Gastroesophageal sphincter (tissue), 4 donors: ENCODE results near the gene ARHGAP12. TPM values are rescaled to one million over a fixed set of nuclear protein-coding genes. Genes with fewer than 3 reads are reported as not detected.

Experiments
- ATAC-seq: fragments of 150-250 bp; one replicate; pipeline ENCODE4 v1.9.1; 2016; ENCODE audit warnings: mild to moderate bottlenecking, moderate library complexity
- H3K27ac ChIP-seq, 4 donors: fragments of 200-600 bp; sonication (generic) in 3 of 4; 1 replicate in 3 of 4; 2 replicates in 1 of 4; pipeline ENCODE4 v1.5.1; 2016 to 2019
- H3K27me3 ChIP-seq: fragments of 200-600 bp; sonication (generic); one replicate; pipeline ENCODE4 v1.5.1; 2019
- H3K36me3 ChIP-seq, 2 donors: fragments of 200-600 bp; sonication (generic); one replicate each; pipeline ENCODE4 v1.5.1; 2019; ENCODE audit warnings: control low read depth in 1 of 2
- H3K4me1 ChIP-seq, 3 donors: fragments of 200-600 bp; sonication (generic); 1 replicate in 2 of 3; 2 replicates in 1 of 3; pipeline ENCODE4 v1.5.1; 2016 to 2019; ENCODE audit warnings: control low read depth in 2 of 3
- H3K4me3 ChIP-seq, 2 donors: fragments of 200-600 bp; sonication (generic); one replicate each; pipeline ENCODE4 v1.5.1; 2019; ENCODE audit warnings: mild to moderate bottlenecking in 1 of 2, moderate library complexity in 1 of 2
- H3K9me3 ChIP-seq, 3 donors: fragments of 200-600 bp; sonication (generic); one replicate each; pipeline ENCODE4 v1.5.1; 2017 to 2019; ENCODE audit warnings: control low read depth in 2 of 3
- EP300 ChIP-seq: sonication (generic); formaldehyde crosslinking; IDR thresholded peaks from one replicate; pipeline ENCODE4 v1.6.1; 2017; ENCODE audit warnings: antibody characterized with exemption, mild to moderate bottlenecking
- POLR2A ChIP-seq, 2 donors: fragments of 450-650 bp; IDR thresholded peaks; one replicate each; pipeline ENCODE4 v1.6.1; 2017; ENCODE audit warnings: antibody characterized with exemption in 2 of 2, mild to moderate bottlenecking in 2 of 2, moderate library complexity in 1 of 2
- POLR2AphosphoS5 ChIP-seq: sonication (generic); formaldehyde crosslinking; IDR thresholded peaks from one replicate; pipeline ENCODE4 v1.6.1; 2017; ENCODE audit warnings: antibody characterized with exemption
- WGBS, 2 donors: methylation state at CpG; one replicate each; pipeline ENCODE4 v1.1.5; 2018; ENCODE audit warnings: low coverage in 1 of 2; 5-methylcytosine and 5-hydroxymethylcytosine counted together
- total RNA-seq, 4 donors: library from RNA; depleted of rRNA; stranded (reverse); fragments of >200 nt; gene quantifications; one replicate each; pipeline ENCODE4 v1.1.0, GENCODE V29; 2016
- TF ChIP-seq, protein P1 (sequence below), 4 experiments: fragments of 200-600 bp in 2 of 4; fragments of 450-650 bp in 2 of 4; sonication (generic) in 1 of 4; IDR thresholded peaks; one replicate each; pipeline ENCODE4 v1.5.1; 2017 to 2019; ENCODE audit warnings: antibody characterized with exemption in 4 of 4, mild to moderate bottlenecking in 2 of 4, moderate library complexity in 2 of 4

The ARHGAP12 gene
- total RNA-seq, 4 donors from 2014 or later, result 28.0 to 43.1 (median 41.1) TPM

DNA sequence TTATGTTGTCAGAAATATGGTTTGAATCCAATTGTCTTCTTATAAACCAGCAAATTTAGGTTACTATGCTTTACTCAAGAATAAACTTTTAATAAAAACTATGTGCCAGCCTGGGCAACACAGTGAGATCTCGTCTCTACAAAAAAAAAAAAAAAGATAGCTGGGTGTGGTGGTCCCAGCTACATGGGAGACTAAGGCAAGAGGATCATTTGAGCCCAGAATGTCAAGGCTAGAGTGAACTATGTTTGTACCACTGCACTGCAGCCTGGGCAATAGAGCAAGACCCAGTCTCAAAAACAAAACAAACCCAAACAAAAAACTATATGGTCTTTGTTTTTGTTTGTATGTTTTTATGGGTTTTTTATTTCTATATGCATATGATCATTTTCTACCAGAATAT, 7.5 kb upstream of the ARHGAP12 start:
- H3K36me3 ChIP-seq, result no peaks in the 10 kb centered on the region
- H3K4me1 ChIP-seq, result peaks cover 0 to 3% (median 1%) of the 10 kb centered on the region in 3 donors
- no peak for ATAC-seq
- H3K4me3 ChIP-seq, result no peak overlapping the region
- no peak overlapping the region for H3K27ac ChIP-seq
- 91 to 100% methylated on average over 1 of the region's 1 CpG for WGBS, 2 donors
- no peak for TF ChIP-seq POLR2AphosphoS5
- H3K27me3 ChIP-seq, result no peaks in the 10 kb centered on the region
- H3K9me3 ChIP-seq, result no peaks in the 10 kb centered on the region

DNA sequence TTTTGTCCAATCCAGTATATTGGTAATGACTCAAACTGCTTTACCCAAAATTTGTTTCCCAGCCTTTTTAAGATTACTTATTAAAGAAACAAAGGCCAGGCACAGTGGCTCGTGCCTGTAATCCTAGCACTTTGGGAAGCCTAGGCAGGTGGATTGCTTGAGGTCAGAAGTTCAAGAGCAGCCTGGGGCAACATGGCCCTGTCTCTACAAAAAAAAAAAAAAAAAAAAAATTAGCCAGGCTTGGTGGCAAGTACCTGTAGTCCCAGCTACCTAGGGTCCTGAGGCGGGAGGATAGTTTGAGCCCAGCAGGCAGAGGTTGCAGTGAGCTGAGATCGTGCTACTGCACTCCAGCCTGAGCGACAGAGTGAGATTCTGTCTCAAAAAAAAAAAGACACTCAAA, 7.0 kb upstream of the ARHGAP12 start:
- ATAC-seq, result no peak
- WGBS, 2 donors, result 92% methylated on average over 4 of the region's 4 CpGs; no CpG with 5 or more reads in 1 of the 2 donors
- Histone ChIP-seq H3K9me3 (no peaks in the 10 kb centered on the region), H3K27me3 (no peaks in the 10 kb centered on the region), H3K4me3 (no peak overlapping the region), H3K4me1 (peaks cover 0 to 7% (median 0%) of the 10 kb centered on the region in 3 donors), H3K36me3 (no peaks in the 10 kb centered on the region), H3K27ac (no peak overlapping the region)
- TF ChIP-seq, protein P1, sequence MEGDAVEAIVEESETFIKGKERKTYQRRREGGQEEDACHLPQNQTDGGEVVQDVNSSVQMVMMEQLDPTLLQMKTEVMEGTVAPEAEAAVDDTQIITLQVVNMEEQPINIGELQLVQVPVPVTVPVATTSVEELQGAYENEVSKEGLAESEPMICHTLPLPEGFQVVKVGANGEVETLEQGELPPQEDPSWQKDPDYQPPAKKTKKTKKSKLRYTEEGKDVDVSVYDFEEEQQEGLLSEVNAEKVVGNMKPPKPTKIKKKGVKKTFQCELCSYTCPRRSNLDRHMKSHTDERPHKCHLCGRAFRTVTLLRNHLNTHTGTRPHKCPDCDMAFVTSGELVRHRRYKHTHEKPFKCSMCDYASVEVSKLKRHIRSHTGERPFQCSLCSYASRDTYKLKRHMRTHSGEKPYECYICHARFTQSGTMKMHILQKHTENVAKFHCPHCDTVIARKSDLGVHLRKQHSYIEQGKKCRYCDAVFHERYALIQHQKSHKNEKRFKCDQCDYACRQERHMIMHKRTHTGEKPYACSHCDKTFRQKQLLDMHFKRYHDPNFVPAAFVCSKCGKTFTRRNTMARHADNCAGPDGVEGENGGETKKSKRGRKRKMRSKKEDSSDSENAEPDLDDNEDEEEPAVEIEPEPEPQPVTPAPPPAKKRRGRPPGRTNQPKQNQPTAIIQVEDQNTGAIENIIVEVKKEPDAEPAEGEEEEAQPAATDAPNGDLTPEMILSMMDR (IDR thresholded peaks at IDR 0.05), result no peak
- TF ChIP-seq POLR2A (IDR thresholded peaks at IDR 0.05) (no peak), POLR2AphosphoS5 (no peak), EP300 (no peak)

DNA sequence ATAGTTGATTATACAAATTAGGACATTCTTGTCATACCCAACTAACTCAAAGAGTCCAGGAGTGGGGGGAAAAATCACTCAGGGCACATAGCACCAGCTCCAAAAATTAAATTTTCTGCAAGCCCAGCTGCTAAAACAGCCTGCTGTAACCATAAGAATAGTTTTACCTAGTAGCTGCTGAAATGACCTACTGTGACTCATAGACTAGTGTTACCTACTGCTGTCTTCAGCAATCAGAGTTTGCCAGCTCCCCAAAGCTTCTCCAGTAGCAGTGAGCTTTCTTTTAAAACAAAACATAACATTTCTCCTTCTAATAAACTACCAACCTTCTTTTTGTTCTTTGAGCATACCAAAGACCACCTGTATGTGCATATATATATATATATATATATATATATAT, 4.2 kb upstream of the ARHGAP12 start:
- Histone ChIP-seq H3K4me1 (peaks cover 0 to 20% (median 0%) of the 10 kb centered on the region in 3 donors), H3K9me3 (no peaks in the 10 kb centered on the region), H3K27me3 (no peaks in the 10 kb centered on the region), H3K27ac (no peak overlapping the region), H3K4me3 (no peak overlapping the region), H3K36me3 (no peaks in the 10 kb centered on the region)
- ATAC-seq, result no peak
- TF ChIP-seq EP300 (no peak), POLR2A (IDR thresholded peaks at IDR 0.05) (no peak), POLR2AphosphoS5 (no peak)
- TF ChIP-seq, protein P1 (IDR thresholded peaks at IDR 0.05), result no peak

DNA sequence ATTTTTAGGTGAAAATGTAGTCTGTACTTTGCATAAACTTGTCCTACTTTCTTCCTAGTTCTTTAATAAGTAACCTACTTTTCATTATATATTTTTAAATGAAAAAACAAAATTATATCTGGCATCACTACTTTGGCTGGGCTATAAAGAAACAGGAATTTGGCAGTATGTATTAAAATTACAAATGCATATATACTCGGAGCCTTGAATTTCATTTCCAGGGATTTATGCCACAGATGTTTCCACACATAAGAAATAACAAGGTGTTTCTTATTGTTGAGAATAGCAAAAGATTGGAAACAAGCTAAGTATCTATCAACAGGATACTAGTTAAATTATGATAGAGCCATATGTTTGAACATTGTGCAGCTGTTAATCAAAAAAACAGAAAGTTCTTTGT, 2.2 kb upstream of the ARHGAP12 start:
- no peak for TF ChIP-seq POLR2AphosphoS5
- TF ChIP-seq, protein P1 (IDR thresholded peaks at IDR 0.05), result no peak
- no peak for TF ChIP-seq EP300
- Histone ChIP-seq H3K4me3 (no peak overlapping the region), H3K27ac (peak overlapping the region in 3 of 4 donors; percentile 96), H3K36me3 (no peaks in the 10 kb centered on the region), H3K9me3 (no peaks in the 10 kb centered on the region), H3K27me3 (no peaks in the 10 kb centered on the region), H3K4me1 (peaks cover 0 to 35% (median 4%) of the 10 kb centered on the region in 3 donors)
- 64 to 78% methylated on average over 1 of the region's 1 CpG for WGBS, 2 donors
- ATAC-seq, result no peak

DNA sequence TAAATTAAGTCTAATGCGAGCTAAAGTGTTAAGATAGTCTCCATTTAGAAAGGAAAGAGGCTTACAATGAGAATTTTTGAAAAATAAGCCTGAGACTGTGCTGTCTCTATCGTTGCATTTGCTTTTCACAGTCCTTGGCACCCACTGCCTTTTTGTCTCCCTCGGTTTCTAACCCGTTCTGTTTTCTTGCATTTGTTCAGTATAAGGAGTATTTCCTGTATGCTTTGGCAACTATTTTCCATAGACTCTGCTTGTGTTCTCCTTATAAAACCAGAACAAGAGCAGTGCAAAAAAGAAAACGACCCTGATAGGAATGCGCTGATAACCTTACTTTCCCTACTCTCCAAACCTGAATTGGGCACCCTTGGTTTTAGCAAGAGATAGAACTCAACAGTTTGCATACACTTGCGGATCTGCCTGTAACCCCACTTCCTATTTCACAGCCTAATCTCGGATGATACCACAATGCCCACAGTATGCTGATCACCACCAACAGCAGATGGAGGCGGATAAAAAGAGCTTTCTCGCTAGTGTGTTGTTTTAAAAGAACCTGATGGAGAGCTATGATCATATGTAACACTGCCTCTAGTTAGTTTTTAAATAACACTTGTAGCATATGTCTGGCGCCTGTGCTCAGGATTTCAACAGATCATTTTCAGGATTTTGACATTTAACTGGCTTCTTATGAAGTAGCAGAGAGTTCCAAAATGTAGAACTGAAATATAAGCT, 1.6 kb upstream of the ARHGAP12 start:
- peak overlapping the region; percentile 69 to 70 for H3K4me3 ChIP-seq
- peaks cover 0 to 42% (median 4%) of the 10 kb centered on the region in 3 donors for H3K4me1 ChIP-seq
- no peaks in the 10 kb centered on the region for H3K36me3 ChIP-seq
- no peaks in the 10 kb centered on the region for H3K27me3 ChIP-seq
- no peak for TF ChIP-seq POLR2AphosphoS5
- no peak for TF ChIP-seq POLR2A (IDR thresholded peaks at IDR 0.05)
- TF ChIP-seq, protein P1 (IDR thresholded peaks at IDR 0.05), result no peak
- no peak for TF ChIP-seq EP300
- no peaks in the 10 kb centered on the region for H3K9me3 ChIP-seq
- ATAC-seq, result no peak
- 24 to 26% methylated on average over 10 of the region's 11 CpGs for WGBS, 2 donors
- H3K27ac ChIP-seq, result peak overlapping the region; percentile 92 to 96 (median 96)
